Trophoblast cell (in vitro differentiated cells and primary cell): Measurements from ENCODE around the gene FIZ1.
A peak's percentile ranks its signal among the peaks of the same experiment; 100 is the strongest.

Source experiments
- DNase-seq, 2 donors: peaks; one replicate each; pipeline ENCODE4 v3.0.0-alpha.2; 2016
- H2AFZ ChIP-seq: 2 replicates; pipeline ENCODE4 v1.6.1; 2013; ENCODE audit warnings: low read length, moderate library complexity, mild to moderate bottlenecking; ENCODE audit not compliant: insufficient read depth, poor library complexity
- H2AK5ac ChIP-seq: 2 replicates; pipeline ENCODE4 v1.6.1; 2013; ENCODE audit warnings: mild to moderate bottlenecking, low read length
- H2BK120ac ChIP-seq: 2 replicates; pipeline ENCODE4 v1.6.1; 2013; ENCODE audit warnings: low read length, mild to moderate bottlenecking, moderate library complexity; ENCODE audit not compliant: insufficient read depth, poor library complexity
- H2BK12ac ChIP-seq: 2 replicates; pipeline ENCODE4 v1.6.1; 2013; ENCODE audit warnings: mild to moderate bottlenecking, low read length, moderate library complexity
- H2BK5ac ChIP-seq: 2 replicates; pipeline ENCODE4 v1.6.1; 2013; ENCODE audit warnings: low read length, low read depth, moderate library complexity, mild to moderate bottlenecking; ENCODE audit not compliant: poor library complexity
- H3K14ac ChIP-seq: 2 replicates; pipeline ENCODE4 v1.6.1; 2013; ENCODE audit warnings: mild to moderate bottlenecking, low read length
- H3K18ac ChIP-seq: 2 replicates; pipeline ENCODE4 v1.6.1; 2013; ENCODE audit warnings: mild to moderate bottlenecking, low read length
- H3K23ac ChIP-seq: 2 replicates; pipeline ENCODE4 v1.6.1; 2013; ENCODE audit warnings: low read length
- H3K27ac ChIP-seq: 2 replicates; pipeline ENCODE4 v1.5.1; 2013; ENCODE audit warnings: low read depth, mild to moderate bottlenecking, inconsistent platforms, low read length, moderate library complexity
- H3K27me3 ChIP-seq: 2 replicates; pipeline ENCODE4 v1.6.1; 2013; ENCODE audit warnings: inconsistent platforms, mild to moderate bottlenecking, low read length, moderate library complexity; ENCODE audit not compliant: insufficient read depth
- H3K36me3 ChIP-seq, 2 experiments: 1 replicate in 1 of 2; 2 replicates in 1 of 2; pipeline ENCODE4 v1.6.1; 2013; ENCODE audit warnings: low read length in 2 of 2, mild to moderate bottlenecking in 2 of 2, moderate library complexity in 1 of 2; ENCODE audit not compliant: insufficient read depth in 2 of 2, control insufficient read depth in 1 of 2
- H3K4ac ChIP-seq: 2 replicates; pipeline ENCODE4 v1.6.1; 2013; ENCODE audit warnings: low read depth, mild to moderate bottlenecking, low read length, moderate library complexity
- H3K4me1 ChIP-seq, 2 experiments: 1 replicate in 1 of 2; 2 replicates in 1 of 2; pipeline ENCODE4 v1.6.1; 2013; ENCODE audit warnings: low read length in 2 of 2, mild to moderate bottlenecking in 2 of 2, moderate library complexity in 1 of 2; ENCODE audit not compliant: insufficient read depth in 2 of 2, control insufficient read depth in 1 of 2
- H3K4me2 ChIP-seq: 2 replicates; pipeline ENCODE4 v1.6.1; 2013; ENCODE audit warnings: inconsistent platforms, mild to moderate bottlenecking, low read length, moderate library complexity
- H3K4me3 ChIP-seq: 2 replicates; pipeline ENCODE4 v1.5.1; 2013; ENCODE audit warnings: mild to moderate bottlenecking, low read depth, low read length, inconsistent platforms
- H3K79me1 ChIP-seq: one replicate; pipeline ENCODE4 v1.6.1; 2013; ENCODE audit warnings: low read length
- H3K79me2 ChIP-seq: 2 replicates; pipeline ENCODE4 v1.6.1; 2013; ENCODE audit warnings: low read length, mild to moderate bottlenecking; ENCODE audit not compliant: control insufficient read depth, insufficient read depth, poor library complexity
- H3K9ac ChIP-seq: 2 replicates; pipeline ENCODE4 v1.6.1; 2013; ENCODE audit warnings: mild to moderate bottlenecking, low read length
- H3K9me3 ChIP-seq: 2 replicates; pipeline ENCODE4 v1.6.1; 2013; ENCODE audit warnings: low read depth, mild to moderate bottlenecking, control low read depth, inconsistent platforms, low read length; ENCODE audit not compliant: insufficient read depth
- H4K12ac ChIP-seq: 2 replicates; pipeline ENCODE4 v1.6.1; 2013; ENCODE audit warnings: low read depth, mild to moderate bottlenecking, low read length, moderate library complexity
- H4K8ac ChIP-seq: 2 replicates; pipeline ENCODE4 v1.6.1; 2013; ENCODE audit warnings: low read depth, mild to moderate bottlenecking, low read length, moderate library complexity
- H4K91ac ChIP-seq: one replicate; pipeline ENCODE4 v1.6.1; 2013; ENCODE audit warnings: low read depth, mild to moderate bottlenecking, low read length, moderate library complexity
- WGBS: extraction: QIAGEN DNeasy Blood & Tissue Kit; methylation state at CpG from one replicate; pipeline ENCODE4 v1.1.7; 2013; ENCODE audit warnings: missing lambda C conversion rate; ENCODE audit not compliant: insufficient read length, insufficient coverage; ENCODE audit errors: extremely low coverage; 5-methylcytosine and 5-hydroxymethylcytosine counted together

FIZ1 gene

DNA sequence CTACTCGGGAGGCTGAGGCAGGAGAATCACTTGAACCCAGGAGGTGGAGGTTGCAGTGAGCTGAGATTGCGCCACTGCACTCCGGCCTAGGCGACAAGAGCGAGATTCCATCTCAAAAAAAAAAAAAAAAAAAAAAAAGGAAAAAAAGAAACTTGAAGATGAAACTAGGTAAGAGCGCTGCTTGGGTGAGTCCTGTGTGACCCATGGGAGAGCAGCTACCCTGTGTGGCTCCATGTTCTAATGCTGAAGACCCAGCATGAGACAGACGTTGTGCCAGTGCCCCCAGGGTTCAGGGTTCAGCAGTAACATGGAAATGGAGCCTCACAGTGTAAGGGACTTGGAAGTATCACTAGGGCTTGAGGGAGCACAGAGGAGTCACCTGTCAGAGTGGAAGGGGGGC, 19.1 kb upstream of the FIZ1 start:
- no peak overlapping the region for H2BK120ac ChIP-seq
- no peaks in the 10 kb centered on the region for H3K4me1 ChIP-seq

DNA sequence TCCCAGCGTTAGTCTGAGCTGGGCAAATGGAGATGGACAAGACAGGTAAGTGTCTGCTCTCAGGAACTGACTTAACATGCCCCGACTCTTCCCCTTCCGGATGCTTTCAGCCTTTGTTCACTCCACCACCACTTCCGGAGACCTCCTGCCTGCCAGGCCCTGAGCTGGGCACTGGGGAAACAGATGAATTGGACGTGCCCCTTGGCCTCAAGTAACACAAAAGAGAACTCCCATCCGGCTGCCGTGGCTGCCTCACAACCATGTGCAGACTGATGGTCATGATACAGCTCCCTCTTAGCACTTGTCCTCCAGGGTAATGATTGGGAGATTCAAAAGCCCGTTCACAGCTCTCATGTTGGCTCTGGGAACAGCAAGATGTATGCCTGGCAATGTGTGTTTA, 18.1 kb upstream of the FIZ1 start:
- no peaks in the 10 kb centered on the region for H3K4me1 ChIP-seq
- no peak overlapping the region for H2AK5ac ChIP-seq
- no peak overlapping the region for H4K91ac ChIP-seq
- no peak overlapping the region for H4K12ac ChIP-seq
- H2BK120ac ChIP-seq: no peak overlapping the region
- H3K9ac ChIP-seq: no peak overlapping the region
- H3K79me1 ChIP-seq: no peaks in the 10 kb centered on the region
- no peak overlapping the region for H2BK12ac ChIP-seq
- H3K27ac ChIP-seq: no peak overlapping the region
- H3K23ac ChIP-seq: no peak overlapping the region
- DNase-seq: no peak
- H3K9me3 ChIP-seq: peaks cover 15% of the 10 kb centered on the region
- H3K79me2 ChIP-seq: no peaks in the 10 kb centered on the region
- no peak overlapping the region for H3K4ac ChIP-seq
- peaks cover 46 to 52% of the 10 kb centered on the region in 2 experiments for H3K36me3 ChIP-seq
- no peak overlapping the region for H3K4me2 ChIP-seq
- no peak overlapping the region for H2BK5ac ChIP-seq
- WGBS: no CpG with 5 or more reads among the region's 8 CpGs
- no peak overlapping the region for H2AFZ ChIP-seq
- H4K8ac ChIP-seq: no peak overlapping the region
- no peak overlapping the region for H3K14ac ChIP-seq
- H3K4me3 ChIP-seq: no peak overlapping the region
- no peak overlapping the region for H3K18ac ChIP-seq
- no peaks in the 10 kb centered on the region for H3K27me3 ChIP-seq

More for the DNA sequence above, 19.1 kb upstream of the FIZ1 start:
- Histone ChIP-seq H2AK5ac (no peak overlapping the region), H3K9ac (peak overlapping the region; percentile 43), H3K27me3 (no peaks in the 10 kb centered on the region), H3K18ac (no peak overlapping the region), H4K12ac (no peak overlapping the region), H3K27ac (no peak overlapping the region), H3K79me2 (no peaks in the 10 kb centered on the region), H4K91ac (no peak overlapping the region), H3K9me3 (peaks cover 15% of the 10 kb centered on the region), H2BK5ac (no peak overlapping the region), H3K4ac (no peak overlapping the region), H3K36me3 (peaks cover 47 to 52% of the 10 kb centered on the region in 2 experiments), H3K14ac (no peak overlapping the region), H3K79me1 (no peaks in the 10 kb centered on the region), H2AFZ (no peak overlapping the region), H2BK12ac (no peak overlapping the region), H3K4me3 (no peak overlapping the region), H3K4me2 (no peak overlapping the region), H4K8ac (no peak overlapping the region), H3K23ac (no peak overlapping the region)
- DNase-seq: no peak
- WGBS: no CpG with 5 or more reads among the region's 7 CpGs

DNA sequence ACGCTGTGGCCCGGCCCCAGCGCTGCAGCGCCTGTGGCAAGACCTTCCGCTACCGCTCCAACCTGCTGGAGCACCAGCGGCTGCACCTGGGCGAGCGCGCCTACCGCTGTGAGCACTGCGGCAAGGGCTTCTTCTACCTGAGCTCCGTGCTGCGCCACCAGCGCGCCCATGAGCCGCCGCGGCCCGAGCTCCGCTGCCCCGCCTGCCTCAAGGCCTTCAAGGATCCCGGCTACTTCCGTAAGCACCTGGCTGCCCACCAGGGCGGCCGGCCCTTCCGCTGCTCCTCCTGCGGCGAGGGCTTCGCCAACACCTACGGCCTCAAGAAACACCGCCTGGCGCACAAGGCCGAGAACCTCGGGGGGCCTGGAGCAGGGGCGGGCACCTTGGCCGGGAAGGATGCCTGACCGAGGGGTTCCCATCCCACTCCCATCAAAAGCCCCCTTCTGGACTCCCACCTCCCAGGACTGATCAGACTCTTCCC, 17.1 kb upstream of the FIZ1 start:
- H3K4me3 ChIP-seq: no peak overlapping the region
- H4K8ac ChIP-seq: no peak overlapping the region
- no peak overlapping the region for H3K27ac ChIP-seq
- no peaks in the 10 kb centered on the region for H3K27me3 ChIP-seq
- H4K91ac ChIP-seq: no peak overlapping the region
- peaks cover 39 to 49% of the 10 kb centered on the region in 2 experiments for H3K36me3 ChIP-seq
- no peak overlapping the region for H3K4me2 ChIP-seq
- H3K9ac ChIP-seq: no peak overlapping the region
- H2AFZ ChIP-seq: no peak overlapping the region
- no peaks in the 10 kb centered on the region for H3K79me1 ChIP-seq
- no peak overlapping the region for H2BK12ac ChIP-seq
- H3K4me1 ChIP-seq: no peaks in the 10 kb centered on the region
- no peak overlapping the region for H2BK120ac ChIP-seq
- H3K14ac ChIP-seq: no peak overlapping the region
- H3K9me3 ChIP-seq: peaks cover 10% of the 10 kb centered on the region
- H3K4ac ChIP-seq: no peak overlapping the region
- no peaks in the 10 kb centered on the region for H3K79me2 ChIP-seq
- DNase-seq: no peak
- no peak overlapping the region for H3K18ac ChIP-seq
- no peak overlapping the region for H4K12ac ChIP-seq
- H2BK5ac ChIP-seq: no peak overlapping the region
- no peak overlapping the region for H2AK5ac ChIP-seq
- WGBS: no CpG with 5 or more reads among the region's 38 CpGs
- no peak overlapping the region for H3K23ac ChIP-seq

DNA sequence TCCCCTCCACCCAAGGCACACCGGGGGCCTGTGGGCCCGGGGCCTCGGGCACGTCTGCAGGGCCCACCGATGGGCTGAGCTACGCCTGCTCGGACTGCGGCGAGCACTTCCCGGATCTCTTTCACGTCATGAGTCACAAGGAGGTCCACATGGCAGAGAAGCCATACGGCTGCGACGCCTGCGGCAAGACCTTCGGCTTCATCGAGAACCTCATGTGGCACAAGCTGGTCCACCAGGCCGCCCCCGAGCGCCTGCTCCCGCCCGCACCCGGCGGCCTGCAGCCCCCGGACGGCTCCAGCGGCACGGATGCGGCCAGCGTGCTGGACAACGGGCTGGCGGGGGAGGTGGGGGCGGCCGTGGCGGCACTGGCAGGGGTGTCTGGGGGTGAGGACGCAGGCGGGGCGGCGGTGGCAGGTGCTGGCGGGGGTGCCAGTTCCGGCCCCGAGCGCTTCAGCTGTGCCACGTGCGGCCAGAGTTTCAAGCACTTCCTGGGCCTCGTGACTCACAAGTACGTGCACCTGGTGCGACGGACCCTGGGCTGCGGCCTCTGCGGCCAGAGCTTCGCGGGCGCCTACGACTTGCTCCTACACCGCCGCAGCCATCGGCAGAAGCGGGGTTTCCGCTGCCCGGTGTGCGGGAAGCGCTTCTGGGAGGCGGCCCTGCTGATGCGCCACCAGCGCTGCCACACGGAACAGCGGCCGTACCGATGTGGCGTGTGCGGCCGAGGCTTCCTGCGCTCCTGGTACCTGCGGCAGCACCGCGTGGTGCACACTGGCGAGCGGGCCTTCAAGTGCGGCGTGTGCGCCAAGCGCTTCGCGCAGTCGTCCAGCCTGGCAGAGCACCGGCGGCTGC, 16.5 kb upstream of the FIZ1 start:
- H4K12ac ChIP-seq: no peak overlapping the region
- no peak overlapping the region for H4K8ac ChIP-seq
- no peaks in the 10 kb centered on the region for H3K4me1 ChIP-seq
- no peak overlapping the region for H3K4me2 ChIP-seq
- DNase-seq: no peak
- H3K23ac ChIP-seq: no peak overlapping the region
- no peak overlapping the region for H3K14ac ChIP-seq
- no peak overlapping the region for H2BK120ac ChIP-seq
- H3K9ac ChIP-seq: no peak overlapping the region
- H3K27me3 ChIP-seq: no peaks in the 10 kb centered on the region
- no peak overlapping the region for H3K4ac ChIP-seq
- no peak overlapping the region for H2BK5ac ChIP-seq
- H2AK5ac ChIP-seq: no peak overlapping the region
- H3K36me3 ChIP-seq: peaks cover 39 to 45% of the 10 kb centered on the region in 2 experiments
- H3K4me3 ChIP-seq: no peak overlapping the region
- H4K91ac ChIP-seq: no peak overlapping the region
- no peaks in the 10 kb centered on the region for H3K79me1 ChIP-seq
- H3K79me2 ChIP-seq: no peaks in the 10 kb centered on the region
- peaks cover 7% of the 10 kb centered on the region for H3K9me3 ChIP-seq
- H3K27ac ChIP-seq: no peak overlapping the region
- no peak overlapping the region for H2AFZ ChIP-seq
- H2BK12ac ChIP-seq: no peak overlapping the region
- no peak overlapping the region for H3K18ac ChIP-seq
- WGBS: no CpG with 5 or more reads among the region's 88 CpGs
